ENCODE data around the gene S100A3.

DNA sequence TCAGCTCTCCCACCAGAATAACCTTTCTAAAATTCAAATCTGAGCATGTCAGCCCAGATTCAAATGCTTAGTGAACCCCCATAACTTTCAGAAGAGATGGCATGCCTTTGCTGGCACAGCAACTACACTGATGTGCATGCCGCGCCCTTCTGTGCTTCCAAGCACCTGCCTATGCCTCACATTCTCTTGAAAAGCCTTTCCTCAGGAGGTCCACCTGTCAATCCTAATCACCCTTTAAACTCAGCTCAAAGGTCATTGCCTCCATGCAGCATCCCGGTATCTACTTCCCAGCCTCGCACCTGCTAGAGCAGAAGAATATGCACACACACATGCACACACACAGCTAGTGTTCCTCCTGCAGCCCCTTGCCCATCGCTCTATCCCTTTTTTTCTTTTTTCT lies 21.8 kb upstream of the S100A3 start:
- TF ChIP-seq, protein P1, sequence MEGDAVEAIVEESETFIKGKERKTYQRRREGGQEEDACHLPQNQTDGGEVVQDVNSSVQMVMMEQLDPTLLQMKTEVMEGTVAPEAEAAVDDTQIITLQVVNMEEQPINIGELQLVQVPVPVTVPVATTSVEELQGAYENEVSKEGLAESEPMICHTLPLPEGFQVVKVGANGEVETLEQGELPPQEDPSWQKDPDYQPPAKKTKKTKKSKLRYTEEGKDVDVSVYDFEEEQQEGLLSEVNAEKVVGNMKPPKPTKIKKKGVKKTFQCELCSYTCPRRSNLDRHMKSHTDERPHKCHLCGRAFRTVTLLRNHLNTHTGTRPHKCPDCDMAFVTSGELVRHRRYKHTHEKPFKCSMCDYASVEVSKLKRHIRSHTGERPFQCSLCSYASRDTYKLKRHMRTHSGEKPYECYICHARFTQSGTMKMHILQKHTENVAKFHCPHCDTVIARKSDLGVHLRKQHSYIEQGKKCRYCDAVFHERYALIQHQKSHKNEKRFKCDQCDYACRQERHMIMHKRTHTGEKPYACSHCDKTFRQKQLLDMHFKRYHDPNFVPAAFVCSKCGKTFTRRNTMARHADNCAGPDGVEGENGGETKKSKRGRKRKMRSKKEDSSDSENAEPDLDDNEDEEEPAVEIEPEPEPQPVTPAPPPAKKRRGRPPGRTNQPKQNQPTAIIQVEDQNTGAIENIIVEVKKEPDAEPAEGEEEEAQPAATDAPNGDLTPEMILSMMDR (IDR thresholded peaks at IDR 0.05; ENCODE audit: low read depth, low read length, missing input control) = no peak
- no peak for TF ChIP-seq YY1 (IDR thresholded peaks at IDR 0.05)
- TF ChIP-seq, protein P2, sequence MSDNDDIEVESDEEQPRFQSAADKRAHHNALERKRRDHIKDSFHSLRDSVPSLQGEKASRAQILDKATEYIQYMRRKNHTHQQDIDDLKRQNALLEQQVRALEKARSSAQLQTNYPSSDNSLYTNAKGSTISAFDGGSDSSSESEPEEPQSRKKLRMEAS (IDR thresholded peaks at IDR 0.05) = no peak
- TF ChIP-seq EGR1 (IDR thresholded peaks at IDR 0.05; ENCODE audit: low read depth in 2 of 2) = no peak
